ENCODE measurements around the gene NTRK1. TPM values are rescaled to one million over a fixed set of nuclear protein-coding genes. Genes with fewer than 3 reads are reported as not detected.

Gene NTRK1
- total and polyA plus RNA-seq, 2 of the 4 experiments (the other 2 are of a cell fraction) = not detected

DNA sequence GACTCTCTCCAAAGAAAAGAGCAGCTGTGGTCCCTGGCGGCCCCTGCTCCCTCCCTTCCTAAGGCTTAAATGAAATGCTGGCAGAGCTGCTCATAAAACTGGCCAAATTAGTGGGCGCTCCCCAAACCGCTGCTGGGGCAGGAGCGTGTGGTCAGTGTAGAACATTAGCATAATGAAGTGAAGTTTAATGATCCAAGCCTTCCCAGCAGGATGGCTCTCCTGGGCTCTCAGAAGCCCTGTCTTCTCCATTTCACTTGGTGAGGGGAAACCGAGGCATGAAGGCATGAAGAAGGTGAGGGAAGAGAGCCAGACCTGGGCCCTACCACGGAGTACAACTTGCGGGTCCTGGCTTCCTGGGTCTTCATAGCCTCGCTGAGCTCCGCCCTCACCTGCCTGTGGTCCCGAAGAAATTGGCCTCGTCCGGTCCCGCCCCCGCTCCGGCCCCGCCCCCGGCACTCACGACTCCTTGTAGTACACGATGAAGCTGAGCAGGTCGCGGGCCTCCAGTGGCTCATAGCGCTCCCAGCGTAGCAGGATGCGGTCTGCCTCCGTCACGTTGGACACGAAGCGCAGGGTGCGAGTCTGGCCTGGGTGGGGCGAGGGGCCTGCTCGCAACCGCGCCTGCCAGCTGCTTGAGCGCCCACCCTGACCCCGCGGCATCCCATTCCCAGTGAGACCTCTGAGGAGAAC, 12.1 kb upstream of the NTRK1 start:
- H3K56ac ChIP-seq (ENCODE audit: extremely low read depth, insufficient read depth, low read length) = no peak overlapping the region
- H3K4me1 ChIP-seq (ENCODE audit: control insufficient read depth, insufficient read depth, low read length) = peaks cover 3% of the 10 kb centered on the region; the same call in 1 of the 2 replicates
- no peak overlapping the region for H2BK120ac ChIP-seq (ENCODE audit: low read depth, low read length)
- POLR2A ChIA-PET (ENCODE audit: unreplicated experiment) = no interaction called here
- H3K14ac ChIP-seq (replicated peaks; ENCODE audit: low read depth, low read length) = no peak overlapping the region
- no peak overlapping the region for H3K4ac ChIP-seq (ENCODE audit: low read depth, low read length)
- H3K9me1 ChIP-seq (ENCODE audit: insufficient read depth, low read length) = no peaks in the 10 kb centered on the region
- no peak overlapping the region for H4K5ac ChIP-seq (ENCODE audit: low read depth, low read length)
- TF ChIP-seq RFX5 (IDR thresholded peaks at IDR 0.05; ENCODE audit: low read depth, low read length) = no peak
- TF ChIP-seq, protein P1, sequence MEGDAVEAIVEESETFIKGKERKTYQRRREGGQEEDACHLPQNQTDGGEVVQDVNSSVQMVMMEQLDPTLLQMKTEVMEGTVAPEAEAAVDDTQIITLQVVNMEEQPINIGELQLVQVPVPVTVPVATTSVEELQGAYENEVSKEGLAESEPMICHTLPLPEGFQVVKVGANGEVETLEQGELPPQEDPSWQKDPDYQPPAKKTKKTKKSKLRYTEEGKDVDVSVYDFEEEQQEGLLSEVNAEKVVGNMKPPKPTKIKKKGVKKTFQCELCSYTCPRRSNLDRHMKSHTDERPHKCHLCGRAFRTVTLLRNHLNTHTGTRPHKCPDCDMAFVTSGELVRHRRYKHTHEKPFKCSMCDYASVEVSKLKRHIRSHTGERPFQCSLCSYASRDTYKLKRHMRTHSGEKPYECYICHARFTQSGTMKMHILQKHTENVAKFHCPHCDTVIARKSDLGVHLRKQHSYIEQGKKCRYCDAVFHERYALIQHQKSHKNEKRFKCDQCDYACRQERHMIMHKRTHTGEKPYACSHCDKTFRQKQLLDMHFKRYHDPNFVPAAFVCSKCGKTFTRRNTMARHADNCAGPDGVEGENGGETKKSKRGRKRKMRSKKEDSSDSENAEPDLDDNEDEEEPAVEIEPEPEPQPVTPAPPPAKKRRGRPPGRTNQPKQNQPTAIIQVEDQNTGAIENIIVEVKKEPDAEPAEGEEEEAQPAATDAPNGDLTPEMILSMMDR (conservative IDR thresholded peaks at IDR 0.05; ENCODE audit: low read depth, low read length) = no peak
- TF ChIP-seq RAD21 (IDR thresholded peaks at IDR 0.05; ENCODE audit: low read length) = no peak
- no peak for TF ChIP-seq MAFK (IDR thresholded peaks at IDR 0.05; ENCODE audit: low read depth, low read length)
- TF ChIP-seq RCOR1 (IDR thresholded peaks at IDR 0.05; ENCODE audit: insufficient replicate concordance, low read length) = no peak
- no peak for TF ChIP-seq MXI1 (IDR thresholded peaks at IDR 0.05; ENCODE audit: borderline replicate concordance, low read depth, low read length)
- no peak overlapping the region for H2BK5ac ChIP-seq (ENCODE audit: low read depth, low read length, poor library complexity, severe bottlenecking)
- DNase-seq (no peak), ATAC-seq (ENCODE audit: low read depth) (no peak)
- peaks cover 4% of the 10 kb centered on the region; the same call in 1 of the 2 replicates for H4K20me1 ChIP-seq (ENCODE audit: insufficient read depth, low read length)
- no peaks in the 10 kb centered on the region for H3K36me3 ChIP-seq (ENCODE audit: control insufficient read depth, insufficient read depth, low read length)
- dilution Hi-C loops (cut with HindIII; ENCODE audit: low sequenced_read_pairs, unreplicated experiment) (no loop called here), intact Hi-C loops (cut with micrococcal nuclease) (no loop called here), in situ Hi-C loops (cut with MboI; ENCODE audit: low sequenced_read_pairs) (no loop called here)
- no peak overlapping the region for H4K91ac ChIP-seq (ENCODE audit: insufficient read depth, low read depth, low read length)
- no peak overlapping the region for H2BK15ac ChIP-seq (ENCODE audit: low read depth, low read length)
- no peaks in the 10 kb centered on the region; the same call in 1 of the 2 replicates for H3K9me3 ChIP-seq (ENCODE audit: control insufficient read depth, insufficient read depth, low read length)
- H2AK5ac ChIP-seq (ENCODE audit: low read depth, low read length) = no peak overlapping the region
- H3K18ac ChIP-seq (ENCODE audit: low read depth, low read length) = no peak overlapping the region
- H3K4me2 ChIP-seq (ENCODE audit: low read depth, low read length) = no peak overlapping the region
- peaks cover 87% of the 10 kb centered on the region for H3K27me3 ChIP-seq (ENCODE audit: control insufficient read depth, insufficient read depth, low read length)
- no peaks in the 10 kb centered on the region for H3K79me1 ChIP-seq (ENCODE audit: low read depth in 1 of 2, low read length in 2 of 2)
- no TSS peak for BruUV-seq (replicated peaks)
- no peak overlapping the region for H2AK9ac ChIP-seq (replicated peaks; ENCODE audit: low read depth, low read length, poor library complexity)
- H4K8ac ChIP-seq (ENCODE audit: low read depth in 2 of 2, low read length in 2 of 2) = no peak overlapping the region
- 6% methylated on average over 26 of the region's 36 CpGs; no CpG with 5 or more reads in 1 of the 2 experiments for WGBS, 2 experiments (ENCODE audit: extremely low coverage in 2 of 2, insufficient read length in 1 of 2)
- no peak overlapping the region for H3K27ac ChIP-seq (ENCODE audit: insufficient read depth, low read length)
- H3K4me3 ChIP-seq (ENCODE audit: insufficient read depth, low read depth, low read length) = no peak overlapping the region
- no peak overlapping the region for H2BK20ac ChIP-seq (ENCODE audit: low read depth, low read length)
- CTCF ChIA-PET = interaction anchor here (1.3 to 1.7 kb wide), 2 partner anchors 10 to 11 kb away, joined by 5 to 11 read pairs; partner anchors contain the start of genes INSRR and NTRK1
- no peak overlapping the region for H3K9ac ChIP-seq (ENCODE audit: low read depth, low read length)
- H2AFZ ChIP-seq (replicated peaks; ENCODE audit: low read length, poor library complexity) = peak overlapping the region; percentile 11
- H3K23ac ChIP-seq (ENCODE audit: low read depth, low read length) = no peak overlapping the region
